ENCODE results near the gene KRT76. TPM values are rescaled to one million over a fixed set of nuclear protein-coding genes. Genes with fewer than 3 reads are reported as not detected.
"Not testable (repeated sequence)": the region's sequence is repeated elsewhere in the genome, so short reads cannot be mapped to it uniquely, and the experiment has no call there.

KRT76 gene
- polyA plus RNA-seq, 1 donor from 2014 or later = not detected

DNA sequence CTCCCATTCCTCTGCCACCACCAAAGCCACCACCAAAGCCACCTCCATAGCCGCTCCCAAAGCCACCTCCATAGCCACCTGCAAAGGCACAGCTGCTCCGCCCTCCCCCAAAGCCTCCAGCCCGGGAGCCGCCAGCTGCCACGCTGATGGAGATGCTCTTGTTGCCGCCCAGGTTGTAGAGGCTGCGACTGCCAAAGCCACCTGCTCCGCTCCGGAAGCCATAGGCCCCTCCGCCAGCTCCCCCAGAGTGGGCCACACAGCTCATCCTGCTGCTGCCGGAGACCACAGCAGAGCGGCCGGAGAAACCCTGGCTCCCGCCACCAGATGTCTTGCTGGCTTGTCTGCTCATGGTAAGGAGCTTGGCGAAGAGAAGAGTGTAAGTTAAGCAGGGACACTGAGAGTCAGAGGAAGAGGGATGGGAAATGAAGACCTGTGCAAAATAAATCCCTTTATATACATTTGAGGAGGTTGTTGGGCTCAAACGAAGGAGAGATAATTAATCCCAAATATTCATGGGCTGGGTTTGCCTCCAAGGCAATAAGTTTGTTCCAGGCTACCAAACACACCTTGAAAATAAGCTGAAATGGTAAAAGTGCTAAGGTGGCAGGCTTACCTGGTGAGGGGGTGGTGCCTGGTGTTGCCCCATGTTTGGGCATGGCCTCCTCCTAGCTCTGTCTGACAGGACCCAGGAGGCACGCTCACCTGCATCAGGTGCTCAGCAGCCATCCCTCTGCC is 18.7 kb upstream of the KRT76 start, which contains the start of gene KRT3:
Gene KRT3, minus strand, starts transcription at position 424 of the 735 bp plus-strand sequence. Its CDS starts 75 bp downstream, at position 349.
- Mint-ChIP-seq H3K4me3 (no peak within 1 kb of the TSS), H3K27ac (no peak within 1 kb of the TSS), H3K9me3 (no peaks in the 10 kb centered on the region), H3K4me1 (no peaks in the 10 kb centered on the region), H3K27me3 (peaks cover 10% of the 10 kb centered on the region), H3K36me3 (no peaks in the 10 kb centered on the region)

DNA sequence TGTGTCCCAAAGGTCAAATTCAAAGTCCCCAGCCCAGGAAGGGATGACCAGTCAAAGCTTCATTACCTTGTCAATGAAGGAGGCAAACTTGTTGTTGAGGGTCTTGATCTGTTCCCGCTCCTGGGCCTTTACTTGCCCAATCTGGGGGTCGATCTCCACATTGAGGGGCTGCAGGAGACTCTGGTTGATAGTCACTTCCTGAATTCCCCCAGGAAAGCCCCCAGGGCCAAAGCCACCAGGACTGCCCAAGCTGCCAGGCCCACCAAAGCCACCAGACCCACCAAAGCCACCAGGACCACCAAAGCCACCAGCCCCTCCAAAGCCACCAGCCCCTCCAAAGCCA is 18.2 kb upstream of the KRT76 start:
- H3K27me3 Mint-ChIP-seq = peaks cover 14% of the 10 kb centered on the region
- not testable (repeated sequence) for H3K36me3 Mint-ChIP-seq, H3K27ac Mint-ChIP-seq, H3K4me3 Mint-ChIP-seq, H3K4me1 Mint-ChIP-seq, H3K9me3 Mint-ChIP-seq

DNA sequence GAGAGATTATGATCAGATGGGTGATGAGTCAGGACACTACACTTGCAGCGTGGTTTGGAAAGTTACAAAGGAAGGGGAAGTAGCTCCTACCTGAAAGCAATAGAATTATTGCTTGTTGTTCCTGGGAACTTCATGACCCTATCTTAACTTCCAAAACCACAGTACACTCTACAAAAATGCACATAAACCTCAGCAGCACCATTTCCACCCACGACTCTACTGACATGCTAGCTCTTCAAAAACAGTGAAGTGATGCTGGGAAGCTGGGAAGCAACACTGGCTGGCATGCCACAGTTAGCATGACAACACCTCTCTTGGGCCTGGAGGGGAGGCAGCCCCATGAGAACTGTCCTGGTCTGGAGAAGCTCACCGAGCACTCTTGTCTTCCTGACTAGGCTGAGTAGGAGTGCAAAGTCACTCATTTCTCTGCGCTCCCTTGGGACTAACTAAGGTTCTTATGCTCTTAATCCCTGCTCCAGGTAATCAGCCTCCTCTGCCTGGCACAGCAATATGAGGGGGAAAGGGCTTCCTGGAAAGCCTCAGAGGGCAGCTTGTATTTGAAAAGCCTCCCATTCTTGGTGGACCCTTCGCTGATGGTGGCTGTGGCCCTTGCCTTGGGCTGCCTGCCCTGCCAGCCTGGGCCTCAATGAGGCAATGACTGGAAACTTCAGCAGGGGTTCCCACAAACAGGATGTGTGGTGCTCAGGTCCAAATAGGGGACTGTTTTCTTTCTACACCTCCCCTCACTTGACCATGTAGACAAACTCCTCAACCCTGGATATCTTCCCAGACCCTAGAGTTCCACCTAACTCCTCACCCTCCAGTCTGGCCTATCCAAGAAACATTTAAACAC is 17.6 kb upstream of the KRT76 start:
- Mint-ChIP-seq H3K9me3 (no peaks in the 10 kb centered on the region), H3K27ac (no peak overlapping the region), H3K4me1 (peaks cover 0 to 4% (median 0%) of the 10 kb centered on the region in 3 donors), H3K36me3 (no peaks in the 10 kb centered on the region), H3K27me3 (peaks cover 18% of the 10 kb centered on the region), H3K4me3 (no peak overlapping the region)

DNA sequence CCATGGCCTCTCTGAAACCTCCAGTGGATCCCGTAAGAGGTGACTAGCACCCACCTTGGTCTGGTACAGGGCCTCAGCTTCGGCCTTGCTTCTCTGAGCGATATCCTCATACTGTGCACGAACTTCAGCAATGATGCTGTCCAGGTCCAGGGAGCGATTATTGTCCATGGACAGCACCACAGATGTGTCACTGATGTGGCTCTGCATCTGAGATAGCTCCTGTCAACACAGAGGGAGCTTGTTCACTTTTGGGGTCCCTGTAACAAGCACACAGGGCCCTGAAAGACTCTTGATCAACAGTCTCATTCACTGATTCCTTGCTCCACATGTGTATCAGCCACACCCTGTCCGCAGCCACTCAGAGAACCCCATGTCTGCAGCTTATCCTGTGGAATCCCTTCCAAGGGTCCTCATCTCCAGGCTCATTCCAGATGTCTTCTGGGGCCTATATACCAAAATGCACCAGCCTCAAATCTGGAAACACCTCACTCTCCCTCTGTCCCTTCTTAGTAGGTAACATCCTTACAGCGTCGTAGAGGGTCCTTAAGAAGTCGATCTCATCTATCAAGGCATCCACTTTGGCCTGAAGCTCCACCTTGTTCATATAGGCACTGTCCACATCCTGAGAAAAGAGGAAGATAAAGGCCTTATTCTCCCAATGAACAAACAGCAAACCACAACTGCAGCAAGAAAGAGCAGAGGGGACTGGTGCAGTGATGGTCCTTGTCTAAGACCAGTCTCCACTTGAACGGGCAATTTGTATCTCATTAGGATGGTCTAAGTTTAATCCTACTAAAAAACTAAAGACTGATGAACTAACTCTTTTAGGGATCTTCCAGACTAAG is 15.3 kb upstream of the KRT76 start:
- Mint-ChIP-seq H3K36me3 (no peaks in the 10 kb centered on the region), H3K27me3 (peaks cover 28% of the 10 kb centered on the region), H3K27ac (no peak overlapping the region)

DNA sequence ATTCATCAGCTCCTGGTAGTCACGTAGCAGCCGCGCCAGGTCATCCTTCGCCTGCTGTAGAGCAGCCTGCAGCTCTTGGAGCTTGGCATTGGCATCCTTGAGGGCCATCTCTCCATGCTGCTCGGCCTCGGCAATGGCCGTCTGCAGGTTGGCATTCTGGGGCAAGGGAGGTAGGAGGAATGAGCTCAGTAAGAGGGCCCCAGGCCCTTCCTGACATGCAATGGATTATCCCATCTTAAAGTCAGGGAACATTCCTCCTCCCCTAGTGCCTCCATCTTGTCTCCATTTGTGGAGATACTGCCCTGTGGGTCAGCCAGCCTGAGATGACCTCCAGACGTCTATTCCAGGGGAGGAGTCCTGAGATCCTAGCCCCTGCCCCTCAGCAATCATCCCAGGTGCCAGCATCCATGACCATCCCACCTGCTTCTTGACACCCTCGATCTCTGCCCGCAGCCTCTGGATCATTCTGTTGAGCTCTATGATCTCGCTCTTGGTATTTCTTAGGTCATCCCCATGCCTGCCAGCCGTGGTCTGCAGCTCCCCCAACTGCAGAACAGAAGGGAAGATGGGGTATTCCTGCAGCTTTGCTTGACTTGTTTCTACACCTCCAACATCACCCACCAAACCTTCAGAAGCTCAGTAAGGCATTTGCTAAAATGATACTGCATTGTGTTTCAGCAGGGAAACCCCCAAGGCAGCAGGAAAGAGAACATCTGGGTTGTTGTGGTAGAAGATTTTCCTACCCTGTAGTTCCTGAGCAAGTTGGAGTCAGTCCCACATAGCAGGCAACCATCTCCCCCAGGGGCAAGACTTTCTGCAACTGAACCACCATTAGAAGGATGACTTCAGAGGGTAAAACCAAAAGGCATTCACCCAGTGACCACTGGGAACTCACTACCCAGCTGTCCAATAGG is 14.4 kb upstream of the KRT76 start:
- Mint-ChIP-seq H3K36me3 (no peaks in the 10 kb centered on the region), H3K9me3 (no peaks in the 10 kb centered on the region), H3K4me1 (peaks cover 0 to 9% (median 0%) of the 10 kb centered on the region in 3 donors), H3K27me3 (peaks cover 28% of the 10 kb centered on the region), H3K4me3 (no peak overlapping the region), H3K27ac (peak overlapping the region in 1 of 3 donors; percentile 76)

More for the DNA sequence above, 15.3 kb upstream of the KRT76 start:
- H3K4me3 Mint-ChIP-seq = no peak overlapping the region
- no peaks in the 10 kb centered on the region for H3K9me3 Mint-ChIP-seq
- peaks cover 0 to 9% (median 0%) of the 10 kb centered on the region in 3 donors for H3K4me1 Mint-ChIP-seq

DNA sequence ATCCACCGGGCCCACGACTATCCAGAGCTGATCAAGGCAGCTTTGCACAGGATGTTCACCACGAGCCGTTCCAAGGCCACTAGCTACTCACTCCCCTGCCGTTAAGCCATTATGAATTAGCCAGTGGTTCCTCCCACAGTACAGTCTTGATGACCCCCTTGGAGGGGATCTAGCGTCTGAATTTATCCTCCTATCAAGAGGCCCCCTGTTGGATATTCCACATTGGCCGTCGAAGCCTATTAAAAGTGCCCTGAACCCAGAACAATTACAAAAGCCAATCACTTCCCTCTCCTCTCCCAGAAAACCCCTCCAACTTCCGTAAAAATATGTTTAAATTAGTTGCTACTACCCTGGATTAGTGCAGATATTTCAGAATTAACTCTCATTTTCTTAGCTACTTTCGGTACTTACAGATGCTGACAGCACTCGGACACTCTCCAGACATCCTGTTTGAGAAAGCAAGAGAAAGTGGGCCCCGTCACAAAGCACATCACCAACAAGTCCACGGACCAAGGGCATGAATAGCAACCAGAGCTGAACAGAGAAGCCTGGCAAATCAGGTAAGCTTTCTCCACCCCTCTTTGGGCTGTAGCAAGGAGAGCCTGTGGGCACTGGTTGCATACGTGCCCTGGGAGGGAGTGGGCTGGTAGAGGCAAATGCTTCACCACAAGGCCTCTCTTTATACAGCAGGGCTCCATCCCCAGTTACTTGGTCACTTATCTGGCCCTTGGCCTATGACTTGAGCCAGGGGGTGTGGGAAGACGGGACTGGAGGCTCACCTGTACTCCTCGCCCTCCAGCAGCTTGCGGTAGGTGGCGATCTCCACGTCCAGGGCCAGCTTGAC is 13.5 kb upstream of the KRT76 start:
- Mint-ChIP-seq H3K4me3 (no peak overlapping the region), H3K27me3 (peaks cover 25% of the 10 kb centered on the region), H3K27ac (no peak overlapping the region)

DNA sequence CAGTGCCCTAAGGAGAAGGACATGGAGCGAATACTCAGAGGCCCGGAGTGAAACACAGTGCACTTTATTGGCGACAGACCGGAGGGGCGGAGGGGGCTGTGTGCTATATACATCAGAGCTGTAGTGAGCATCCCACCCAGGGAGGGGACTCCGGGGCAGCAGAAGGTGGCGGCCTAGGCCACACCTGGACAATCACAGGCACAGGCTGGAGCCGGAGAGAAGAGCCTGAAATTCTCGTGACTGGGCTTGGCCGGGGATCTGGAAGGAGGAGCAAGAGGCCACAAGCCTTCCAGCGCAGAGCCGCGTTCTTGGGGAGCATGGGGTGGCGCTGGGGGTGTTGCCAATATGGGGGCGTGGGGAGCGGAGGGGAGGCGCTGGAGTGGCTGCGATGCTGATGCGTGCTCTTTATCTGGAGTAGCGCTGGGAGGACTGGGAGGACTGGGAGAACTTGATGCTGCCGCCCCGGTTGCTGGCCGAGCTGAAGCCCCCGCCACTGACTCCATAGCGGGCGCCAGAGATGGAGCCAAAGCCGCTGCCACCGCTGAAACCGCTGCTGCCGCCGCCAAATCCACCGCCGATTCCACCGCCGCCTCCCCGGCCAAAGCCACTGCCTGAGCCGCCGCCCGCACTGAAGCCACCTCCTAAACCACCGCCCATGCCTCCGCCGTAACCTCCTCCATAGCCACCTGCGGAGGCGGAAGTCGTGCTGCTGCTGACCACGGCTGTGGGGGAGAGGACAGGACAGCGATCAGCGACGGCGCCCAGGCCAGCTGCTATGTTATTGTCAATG is 12.7 kb upstream of the KRT76 start:
- H3K4me1 Mint-ChIP-seq = peaks cover 0 to 9% (median 0%) of the 10 kb centered on the region in 3 donors
- H3K27ac Mint-ChIP-seq = peak overlapping the region in 1 of 3 donors; percentile 36
- H3K36me3 Mint-ChIP-seq = no peaks in the 10 kb centered on the region
- H3K4me3 Mint-ChIP-seq = peak overlapping the region in 1 of 4 donors; percentile 24
- peaks cover 0 to 3% (median 1%) of the 10 kb centered on the region in 3 donors for H3K9me3 Mint-ChIP-seq
- H3K27me3 Mint-ChIP-seq = peaks cover 28% of the 10 kb centered on the region

More for the DNA sequence above, 13.5 kb upstream of the KRT76 start:
- Mint-ChIP-seq H3K36me3 (no peaks in the 10 kb centered on the region), H3K9me3 (peaks cover 0 to 2% (median 0%) of the 10 kb centered on the region in 3 donors), H3K4me1 (peaks cover 0 to 9% (median 0%) of the 10 kb centered on the region in 3 donors)

DNA sequence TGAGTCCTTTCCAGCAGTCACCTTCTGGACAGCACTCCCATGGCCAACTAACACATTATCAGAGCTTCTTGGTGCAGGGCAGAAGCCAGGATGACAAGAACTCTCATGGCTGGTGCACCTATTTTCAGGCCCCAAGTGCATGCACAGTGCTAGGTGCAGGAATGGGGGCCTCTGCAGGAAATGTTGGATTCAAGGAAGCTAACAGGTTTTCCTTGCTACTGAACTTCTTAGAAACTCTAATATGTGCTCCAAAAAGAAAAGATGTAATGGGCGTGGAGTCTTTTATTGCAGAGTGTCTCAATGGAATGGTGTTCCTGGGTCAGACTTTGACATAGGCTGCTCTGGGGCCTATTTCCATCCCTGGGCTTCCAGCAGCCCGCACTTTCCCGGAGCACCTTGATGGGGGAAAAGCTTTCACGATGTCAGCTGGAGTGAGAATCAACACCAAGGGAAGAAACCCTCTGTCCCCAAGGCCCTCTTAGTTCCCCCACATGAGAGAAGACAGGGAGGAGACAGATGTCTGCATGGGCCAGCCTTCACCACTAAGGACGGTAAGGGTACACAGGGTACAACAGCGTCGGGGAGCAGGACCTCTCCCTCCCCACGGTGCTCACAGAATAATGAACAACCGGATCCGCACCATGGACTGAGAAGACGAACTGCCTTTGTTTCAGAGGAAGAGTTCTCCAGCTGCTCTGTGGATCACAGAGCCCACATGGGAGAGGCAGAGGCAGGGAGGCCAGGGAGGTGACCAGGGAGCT is 11.9 kb upstream of the KRT76 start:
- H3K36me3 Mint-ChIP-seq = no peaks in the 10 kb centered on the region
- H3K4me1 Mint-ChIP-seq = peaks cover 0 to 9% (median 0%) of the 10 kb centered on the region in 3 donors
- peaks cover 0 to 3% (median 1%) of the 10 kb centered on the region in 3 donors for H3K9me3 Mint-ChIP-seq
- peak overlapping the region in 1 of 4 donors; percentile 24 for H3K4me3 Mint-ChIP-seq
- H3K27me3 Mint-ChIP-seq = peaks cover 26% of the 10 kb centered on the region
- no peak overlapping the region for H3K27ac Mint-ChIP-seq

DNA sequence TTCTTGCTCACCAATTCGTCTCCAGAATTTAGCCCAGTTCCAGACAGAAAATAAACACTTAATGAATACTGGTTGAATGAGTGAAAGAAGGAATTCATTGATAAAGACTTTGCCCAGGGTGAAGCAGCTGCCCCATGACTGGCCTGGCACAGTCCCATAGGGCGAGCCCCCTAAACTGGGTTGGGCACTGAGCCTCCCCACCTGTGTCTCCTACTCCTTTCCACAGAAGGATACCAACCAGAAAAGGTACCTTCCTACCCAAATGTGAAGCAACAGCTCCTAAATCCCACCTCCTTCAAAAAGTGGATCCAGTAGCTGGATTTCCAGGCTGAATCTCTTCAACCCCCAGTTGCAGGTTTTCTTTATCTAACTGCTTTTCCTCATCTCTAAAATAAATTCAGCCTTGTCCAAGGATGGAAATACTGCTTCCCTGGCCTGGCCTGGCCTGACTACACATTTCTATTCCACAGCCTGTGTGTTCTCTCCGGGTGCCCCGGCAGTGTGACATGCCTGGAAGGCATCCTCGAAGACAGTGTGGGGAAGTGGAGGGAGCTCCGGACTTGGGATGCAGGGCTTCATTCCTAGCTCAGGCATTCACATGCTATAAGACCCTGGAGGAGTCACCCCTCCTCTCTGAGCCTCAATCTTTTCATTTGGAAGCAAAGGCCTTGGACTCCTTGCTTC is 11.2 kb upstream of the KRT76 start:
- H3K27me3 Mint-ChIP-seq = peaks cover 24% of the 10 kb centered on the region
- H3K36me3 Mint-ChIP-seq = no peaks in the 10 kb centered on the region
- H3K4me1 Mint-ChIP-seq = peaks cover 0 to 9% (median 0%) of the 10 kb centered on the region in 3 donors
- H3K9me3 Mint-ChIP-seq = peaks cover 0 to 3% (median 1%) of the 10 kb centered on the region in 3 donors
- H3K27ac Mint-ChIP-seq = no peak overlapping the region
- no peak overlapping the region for H3K4me3 Mint-ChIP-seq

DNA sequence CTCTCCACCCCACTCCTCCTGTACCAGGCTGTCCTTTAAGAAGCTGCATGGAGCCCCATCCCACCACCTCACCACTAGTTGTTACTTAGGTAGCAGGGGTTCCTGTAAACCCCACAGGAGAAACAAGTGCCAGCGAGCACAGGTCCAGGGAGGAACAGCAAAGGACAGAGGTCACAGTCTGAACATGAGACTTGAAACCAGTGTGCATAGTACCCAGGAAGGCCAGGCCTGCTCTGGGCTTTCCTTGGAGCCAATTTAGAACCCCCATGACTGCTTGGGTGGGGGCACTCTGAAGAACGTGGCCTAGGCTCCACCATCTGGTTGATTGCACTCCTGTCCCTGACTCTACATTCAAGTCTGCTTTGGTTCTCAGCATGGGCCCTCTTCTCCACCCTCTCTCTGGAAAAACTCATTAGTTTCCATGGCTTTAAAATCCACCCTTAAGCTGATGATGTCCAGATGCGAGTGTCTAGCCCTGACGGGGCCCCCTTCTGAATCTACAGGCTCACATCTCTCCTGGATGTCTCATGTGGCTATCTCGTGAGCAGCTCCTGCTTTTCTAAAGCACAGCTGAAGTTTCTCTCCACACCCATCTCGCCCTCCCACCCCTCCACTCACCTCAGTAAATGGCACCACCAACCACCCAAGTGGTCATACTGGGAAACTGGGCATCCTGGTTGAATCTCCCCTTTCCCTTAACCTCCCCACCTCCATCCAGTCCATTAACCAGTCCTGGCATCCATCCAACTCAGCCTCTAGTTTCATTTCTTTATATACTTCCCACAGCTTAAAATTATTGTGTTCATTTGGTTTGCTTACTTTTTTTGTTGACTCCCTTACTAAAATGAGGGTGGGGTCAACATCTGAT is 10.4 kb upstream of the KRT76 start:
- peaks cover 21% of the 10 kb centered on the region for H3K27me3 Mint-ChIP-seq
- H3K9me3 Mint-ChIP-seq = peaks cover 0 to 3% (median 1%) of the 10 kb centered on the region in 3 donors
- peaks cover 0 to 9% (median 0%) of the 10 kb centered on the region in 3 donors for H3K4me1 Mint-ChIP-seq
- no peak overlapping the region for H3K4me3 Mint-ChIP-seq
- no peak overlapping the region for H3K27ac Mint-ChIP-seq
- no peaks in the 10 kb centered on the region for H3K36me3 Mint-ChIP-seq

DNA sequence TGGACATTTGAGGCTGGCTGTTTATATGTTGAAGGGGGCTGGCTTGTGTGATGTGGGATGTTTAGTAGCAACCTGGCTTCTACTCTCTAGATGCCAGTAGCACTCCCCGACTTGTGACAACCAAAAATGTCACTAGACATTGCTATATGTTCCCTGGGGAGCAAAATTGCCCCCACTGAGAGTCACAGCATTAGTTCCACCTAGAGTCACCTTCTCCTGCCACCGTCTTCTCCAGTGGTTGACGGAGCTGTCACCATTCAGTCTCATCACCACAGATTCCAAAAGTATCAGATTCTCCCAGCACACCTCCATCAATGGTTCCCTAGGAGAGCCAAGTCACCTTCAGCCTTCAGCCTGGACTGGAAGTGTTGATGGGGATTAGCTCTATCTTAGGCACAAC is 7.8 kb upstream of the KRT76 start:
- H3K27ac Mint-ChIP-seq = no peak overlapping the region
- H3K9me3 Mint-ChIP-seq = peaks cover 0 to 3% (median 1%) of the 10 kb centered on the region in 3 donors
- no peak overlapping the region for H3K4me3 Mint-ChIP-seq
- peaks cover 0 to 6% (median 0%) of the 10 kb centered on the region in 3 donors for H3K4me1 Mint-ChIP-seq
- no peaks in the 10 kb centered on the region for H3K36me3 Mint-ChIP-seq
- H3K27me3 Mint-ChIP-seq = peaks cover 14% of the 10 kb centered on the region

Data from IgD-negative memory B cell (primary cell).